IPS-11a (cell line): Measurements from ENCODE around the gene SCARF1.

Experiments
- H3K4me3 ChIP-seq: one replicate; pipeline ENCODE4 v1.5.1; 2013; ENCODE audit warnings: low read depth, low read length, control low read depth

Gene SCARF1

GRCh38 chr17:1605681-1606351, 39.7 kb downstream of the SCARF1 start:
- no peak overlapping the region for H3K4me3 ChIP-seq

DNA sequence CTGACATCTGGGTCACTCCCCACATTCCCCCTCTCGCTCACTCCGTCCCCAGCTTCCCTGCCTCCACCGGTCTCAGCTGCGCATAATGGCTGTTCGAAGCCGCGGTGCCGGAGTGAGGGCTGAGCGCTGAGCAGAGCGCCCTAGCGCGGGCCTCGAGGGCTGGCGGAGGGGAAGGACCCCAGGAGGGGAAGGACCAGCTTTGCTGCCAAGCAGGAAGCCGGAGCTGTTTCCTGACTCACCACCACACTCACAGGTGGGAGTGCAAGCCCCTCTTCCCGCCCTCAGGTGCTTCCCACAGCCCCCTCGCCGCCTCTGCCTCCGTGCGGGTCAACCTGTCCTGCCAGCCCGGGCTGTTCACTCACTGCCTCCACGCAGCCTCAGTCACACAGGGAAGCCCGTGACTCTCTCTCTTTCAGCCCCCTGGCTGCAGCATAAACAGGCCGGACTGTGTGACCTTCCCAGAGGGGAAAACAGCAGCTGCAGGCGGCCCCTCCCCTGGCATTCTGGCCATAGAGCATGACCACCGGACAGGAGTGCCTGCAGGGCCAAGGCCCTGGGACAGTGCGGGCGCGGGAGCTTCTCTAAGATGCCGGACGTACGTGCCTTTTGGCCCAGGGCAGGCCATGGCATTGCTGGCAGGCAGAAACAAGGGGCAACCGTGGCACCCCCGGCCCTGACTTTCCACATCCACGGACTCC, 40.6 kb downstream of the SCARF1 start:
- H3K4me3 ChIP-seq: no peak overlapping the region

GRCh38 chr17:1601571-1601970, 44.0 kb downstream of the SCARF1 start:
- H3K4me3 ChIP-seq: no peak overlapping the region

- no peak overlapping the region for H3K4me3 ChIP-seq
These were observed 47.0 kb downstream of the SCARF1 start for GRCh38 chr17:1598399-1599095.

GRCh38 chr17:1597861-1598342, 47.6 kb downstream of the SCARF1 start:
- no peak overlapping the region for H3K4me3 ChIP-seq

GRCh38 chr17:1593630-1593931, 52.0 kb downstream of the SCARF1 start:
- no peak overlapping the region for H3K4me3 ChIP-seq

GRCh38 chr17:1592751-1593629, 52.5 kb downstream of the SCARF1 start:
- no peak overlapping the region for H3K4me3 ChIP-seq

GRCh38 chr17:1591474-1592090, 54.0 kb downstream of the SCARF1 start:
- H3K4me3 ChIP-seq: no peak overlapping the region

- H3K4me3 ChIP-seq: no peak overlapping the region
These were observed 54.6 kb downstream of the SCARF1 start for GRCh38 chr17:1590747-1591473.

GRCh38 chr17:1590029-1590746, 55.3 kb downstream of the SCARF1 start:
- no peak overlapping the region for H3K4me3 ChIP-seq

- H3K4me3 ChIP-seq: no peak overlapping the region
These were observed 56.5 kb downstream of the SCARF1 start for GRCh38 chr17:1588821-1589585.

- H3K4me3 ChIP-seq: no peak overlapping the region
These were observed 61.4 kb downstream of the SCARF1 start for GRCh38 chr17:1584167-1584566.
